GM21367 (cell line): Measurements from ENCODE around the gene HSD17B8.

Source experiments
- ATAC-seq: cut with Tn5 transposase; IDR thresholded peaks from one replicate; pipeline ENCODE4 v1.9.1; 2021; ENCODE audit not compliant: unreplicated experiment

Gene HSD17B8

DNA sequence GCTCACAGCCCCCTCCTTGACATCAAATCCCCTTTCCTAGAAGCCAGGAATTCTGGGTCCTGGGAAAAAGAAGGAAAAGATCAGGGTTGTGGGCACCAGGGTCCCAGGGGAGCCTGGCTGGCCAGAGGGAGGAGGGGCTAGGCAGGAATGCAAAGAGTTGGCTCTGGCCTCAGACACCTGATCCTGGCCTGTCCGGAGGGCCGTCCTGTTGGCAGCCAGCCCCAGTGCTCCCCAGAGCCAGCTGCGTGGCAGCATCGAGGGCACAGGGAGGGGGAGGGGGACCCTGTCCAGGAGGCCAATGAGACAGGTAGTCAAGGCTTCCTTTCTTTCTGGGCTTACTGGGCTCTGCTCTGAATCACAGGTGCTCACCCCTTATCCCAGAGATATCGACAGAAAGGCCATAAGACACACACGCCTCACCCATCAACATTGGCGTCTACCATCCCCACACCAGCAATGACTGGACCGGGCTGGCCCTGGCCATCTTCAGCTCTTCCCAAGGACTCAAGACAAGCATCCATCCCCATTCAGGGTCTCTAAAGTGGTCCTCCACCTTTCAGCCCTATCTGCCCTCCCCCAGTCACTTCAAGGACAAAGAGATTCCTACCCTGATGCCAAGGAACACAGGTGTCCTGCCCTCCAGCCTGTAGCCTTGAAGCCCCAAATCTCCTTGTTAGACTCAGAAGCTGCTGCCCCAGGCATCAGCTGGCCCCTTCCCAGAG, 12.9 kb upstream of the HSD17B8 start:
- no peak for ATAC-seq

DNA sequence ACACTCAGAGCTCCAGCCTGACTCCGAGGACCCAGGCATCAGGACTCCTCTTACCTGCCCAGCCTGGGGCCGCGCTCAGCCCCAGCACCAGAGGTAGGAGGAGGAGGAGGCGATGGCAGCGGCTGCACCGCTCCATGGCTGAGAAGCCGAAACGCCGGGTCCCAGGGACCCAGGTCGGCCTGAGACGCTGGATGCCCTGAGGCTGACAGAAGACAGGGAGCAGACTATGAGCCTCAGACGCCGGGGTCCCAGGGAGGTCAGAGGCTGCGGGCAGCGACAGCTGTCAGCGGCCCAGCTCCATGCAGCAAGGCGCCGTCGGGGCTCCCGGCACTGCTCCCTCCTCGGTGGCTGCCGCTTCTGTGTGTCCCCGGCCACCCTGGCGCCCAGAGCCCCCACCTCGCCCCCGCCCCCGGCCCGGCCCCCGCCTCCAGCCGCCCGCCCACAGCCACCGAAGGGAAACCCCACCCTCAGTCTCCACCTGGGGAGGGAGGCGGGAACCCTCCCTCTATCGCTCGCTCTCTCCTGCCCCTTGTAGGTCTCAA, 12.3 kb upstream of the HSD17B8 start, which contains the start of gene COL11A2:
Gene COL11A2, minus strand, starts transcription at position 363 of the 542 bp plus-strand sequence. Its CDS starts 227 bp downstream, at position 136.
- ATAC-seq: no peak

DNA sequence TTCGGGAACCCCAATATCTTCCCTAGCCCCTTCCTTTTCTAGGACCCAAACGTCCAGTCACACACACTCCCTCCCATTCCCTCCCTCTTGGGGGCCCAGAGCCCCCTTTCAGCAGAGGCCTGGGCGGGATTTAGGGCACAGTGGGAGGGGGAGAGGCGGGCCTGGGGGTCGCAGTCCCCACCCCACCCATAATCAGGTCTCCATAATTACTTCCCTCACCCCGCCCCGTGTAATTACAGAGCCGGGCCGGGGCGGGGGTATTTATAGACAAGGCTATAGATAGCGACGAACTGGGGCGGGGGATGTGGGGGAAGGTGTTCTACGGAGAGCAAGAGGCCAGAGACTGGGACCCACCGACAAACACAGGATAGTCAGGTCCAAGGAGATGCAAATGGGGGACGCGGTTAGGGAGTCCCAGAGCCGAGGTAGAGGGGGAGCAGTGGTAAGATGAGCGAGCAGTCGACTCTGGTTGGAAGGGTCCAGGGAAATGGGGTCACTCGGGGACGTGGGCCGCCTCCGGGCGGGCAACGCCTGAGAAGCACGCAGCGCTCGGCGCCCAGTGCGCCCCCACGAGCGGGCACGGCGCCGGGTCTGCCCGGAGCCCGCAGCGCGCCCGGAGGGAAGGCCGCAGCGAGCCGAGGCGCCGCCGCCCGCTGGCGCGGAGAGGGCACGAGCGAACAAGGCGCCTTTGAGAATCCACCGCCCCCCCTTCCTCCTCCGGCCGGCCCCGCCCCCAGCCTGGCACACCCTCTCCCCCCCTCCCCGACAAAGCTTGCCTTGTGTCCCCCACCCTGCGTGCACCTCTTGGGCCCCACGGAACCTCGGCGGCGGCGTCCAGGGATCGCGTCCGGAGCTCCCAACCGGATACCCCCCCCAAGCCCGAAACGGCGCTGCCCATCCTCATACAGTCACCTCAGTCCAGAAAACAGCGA, 11.5 kb upstream of the HSD17B8 start:
- no peak for ATAC-seq

DNA sequence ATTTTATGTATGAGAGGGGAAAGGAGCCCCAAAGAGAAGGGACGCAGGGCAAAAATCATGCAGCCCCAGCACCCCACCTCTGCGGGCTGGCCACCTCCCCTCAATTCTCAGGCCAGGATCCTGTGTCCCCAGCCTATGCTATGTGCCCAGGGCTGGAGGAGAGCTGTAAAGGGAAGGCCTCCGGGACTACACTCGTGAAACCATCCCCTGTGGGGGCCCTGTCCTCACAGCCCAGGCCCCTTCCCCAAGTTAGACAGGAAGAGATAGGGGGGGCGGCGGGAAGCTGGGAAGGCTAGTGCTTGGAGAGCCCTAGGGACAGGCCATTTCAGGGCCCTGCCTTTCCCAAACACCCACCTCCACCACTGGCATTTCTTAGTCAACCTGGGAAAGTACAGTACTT, 10.8 kb upstream of the HSD17B8 start:
- no peak for ATAC-seq

DNA sequence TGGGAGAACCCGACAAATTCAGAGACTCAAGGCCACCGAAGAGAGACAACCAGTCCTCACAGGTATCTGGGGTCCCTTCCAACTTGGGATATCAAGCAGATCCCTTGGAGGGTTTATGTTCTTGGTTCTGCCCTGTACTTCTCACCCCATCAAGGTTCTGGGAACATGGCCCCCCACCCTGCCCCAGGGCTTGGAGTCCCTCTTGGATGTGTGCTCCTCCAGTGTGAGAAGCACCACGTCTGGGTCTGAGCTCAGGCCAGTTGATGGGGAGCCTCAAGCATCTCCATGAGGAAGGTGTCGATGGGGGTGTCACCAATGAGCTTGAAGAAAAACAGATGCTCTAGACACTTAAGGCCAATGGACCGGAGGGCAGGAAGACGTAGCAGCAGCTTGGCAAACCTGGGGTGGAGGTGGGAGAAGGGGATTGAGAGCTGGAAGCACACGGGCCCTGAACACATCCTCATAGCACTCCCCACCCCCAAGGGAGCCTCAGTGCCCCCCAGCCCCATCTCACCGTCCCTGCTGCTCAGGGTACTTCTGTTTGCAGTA, 9.9 kb upstream of the HSD17B8 start:
- ATAC-seq: no peak

DNA sequence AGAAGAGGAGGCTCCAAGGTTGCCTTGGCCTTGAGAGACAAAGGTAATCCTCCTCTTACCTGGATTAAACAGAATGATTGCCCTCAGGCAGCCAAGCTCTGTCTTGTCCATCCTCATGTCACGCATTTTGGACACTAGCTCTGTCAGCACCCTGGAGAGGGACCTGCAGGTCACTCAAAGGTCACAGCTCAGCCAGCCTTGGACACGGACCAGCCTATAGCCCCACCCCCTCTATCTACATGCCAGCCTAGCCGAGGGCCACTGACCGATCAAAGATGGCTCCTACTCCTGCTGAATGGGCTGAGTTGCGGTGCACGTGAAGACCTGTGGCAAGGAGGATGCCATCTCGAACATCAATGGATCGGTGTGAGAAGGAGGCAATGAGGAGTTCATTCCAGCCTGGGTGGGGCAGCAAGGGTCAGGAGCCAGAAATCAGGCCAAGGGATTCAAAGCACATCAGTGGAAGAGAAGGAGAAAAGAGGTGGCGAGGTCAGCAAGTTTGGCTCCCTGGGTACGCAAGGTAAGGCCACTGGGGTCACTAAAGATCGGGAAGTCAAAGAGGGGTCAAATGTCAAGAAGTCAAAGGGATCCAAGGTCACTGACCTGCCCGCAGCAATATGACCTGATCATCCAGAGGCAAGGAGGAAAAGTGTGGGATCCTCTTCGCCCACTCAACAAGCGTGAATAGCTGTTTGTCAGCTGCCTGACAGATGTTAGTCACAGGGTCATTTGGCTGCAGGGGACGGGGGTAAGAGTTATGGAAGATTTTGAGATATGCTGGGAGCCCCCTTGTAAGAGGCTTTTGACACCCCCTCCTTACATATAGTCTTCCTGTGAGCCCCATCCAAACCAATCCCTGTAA, 8.9 kb upstream of the HSD17B8 start:
- ATAC-seq: no peak

DNA sequence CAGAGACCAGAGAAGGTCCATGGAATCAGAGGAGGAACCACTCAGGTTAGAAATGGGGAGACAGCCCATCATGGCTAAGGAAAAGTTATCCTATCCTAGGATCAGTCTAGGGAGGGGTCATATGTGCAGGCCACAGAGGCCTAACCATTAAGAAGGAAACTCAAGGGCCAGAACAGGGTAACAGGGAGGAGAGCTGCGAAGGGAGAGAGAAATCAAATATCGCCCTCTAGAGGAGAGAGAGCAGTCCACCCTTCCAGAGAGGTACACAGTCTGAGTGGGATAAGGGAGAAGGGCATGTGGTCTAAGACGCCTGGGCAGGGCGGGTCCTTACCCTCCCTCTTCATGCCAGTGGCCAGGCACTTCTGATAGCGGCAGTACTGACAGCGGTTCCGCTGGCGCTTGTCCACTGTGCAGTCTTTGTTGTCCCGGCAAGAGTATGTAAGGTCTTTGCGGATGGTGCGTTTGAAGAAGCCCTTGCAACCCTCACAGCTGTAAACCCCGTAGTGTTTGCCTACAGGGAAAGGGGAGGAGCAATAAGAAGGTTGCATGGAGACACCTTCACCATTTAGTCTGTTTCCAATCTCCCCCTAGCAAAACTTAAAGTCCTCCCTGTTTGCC, 6.9 kb upstream of the HSD17B8 start:
- ATAC-seq: no peak

DNA sequence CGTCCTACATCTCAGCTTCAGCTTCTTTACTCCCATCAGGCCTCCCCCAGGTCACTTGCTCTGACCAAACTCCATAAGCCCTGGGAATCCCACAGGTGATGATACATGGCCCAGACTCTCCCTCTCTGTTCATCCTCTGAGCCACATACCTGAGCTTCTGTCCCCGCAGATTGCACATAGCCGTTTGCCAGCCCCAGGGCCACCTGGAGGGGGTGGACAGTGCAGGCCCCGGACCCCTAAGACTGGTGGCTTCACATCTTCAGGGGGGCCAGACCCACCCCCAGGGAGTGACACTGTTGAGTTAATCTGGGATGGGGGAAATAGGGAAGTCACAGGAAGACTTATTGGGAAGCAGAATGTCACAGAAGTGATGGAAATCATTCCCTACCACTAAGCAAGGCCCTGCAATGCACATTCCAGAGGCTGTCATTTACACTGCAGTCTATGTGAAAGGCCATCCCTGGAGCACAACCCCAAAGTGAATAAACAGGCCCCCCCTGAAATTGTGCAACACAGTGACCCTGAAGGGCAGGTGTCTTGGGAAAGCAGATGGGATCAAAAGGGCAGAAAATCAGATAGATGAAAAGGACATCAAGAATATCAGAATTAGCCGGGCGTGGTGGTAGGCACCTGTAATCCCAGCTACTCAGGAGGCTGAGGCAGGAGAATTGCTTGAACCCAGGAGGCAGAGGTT, 6.1 kb upstream of the HSD17B8 start:
- no peak for ATAC-seq

DNA sequence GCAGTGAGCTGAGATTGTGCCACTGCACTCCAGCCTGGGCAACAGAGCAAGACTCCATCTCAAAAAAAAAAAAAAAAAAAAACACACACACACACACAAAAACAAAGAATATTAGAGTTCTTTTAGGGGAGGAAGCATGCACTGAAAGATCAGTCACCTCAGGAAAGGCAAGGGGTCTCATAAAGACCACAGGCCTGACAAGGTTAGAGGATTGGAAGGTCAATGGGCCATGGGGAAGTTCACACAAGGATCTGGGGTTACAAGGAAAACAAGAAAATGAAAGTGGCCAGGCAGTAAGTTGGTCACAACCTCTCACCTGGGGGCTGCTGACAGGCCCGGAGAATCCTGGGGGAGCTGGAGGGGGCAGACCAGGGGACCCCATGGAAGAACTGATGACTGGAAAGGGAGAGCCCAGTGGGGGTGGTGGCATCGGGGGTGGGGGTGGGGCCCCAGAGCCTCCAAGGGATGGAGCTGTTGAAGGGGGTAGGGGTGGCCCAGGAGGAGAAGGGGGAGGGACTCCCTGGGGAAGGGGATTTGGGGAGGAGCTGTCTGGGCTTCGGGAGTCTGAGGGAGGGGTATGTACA, 5.5 kb upstream of the HSD17B8 start:
- ATAC-seq: no peak

DNA sequence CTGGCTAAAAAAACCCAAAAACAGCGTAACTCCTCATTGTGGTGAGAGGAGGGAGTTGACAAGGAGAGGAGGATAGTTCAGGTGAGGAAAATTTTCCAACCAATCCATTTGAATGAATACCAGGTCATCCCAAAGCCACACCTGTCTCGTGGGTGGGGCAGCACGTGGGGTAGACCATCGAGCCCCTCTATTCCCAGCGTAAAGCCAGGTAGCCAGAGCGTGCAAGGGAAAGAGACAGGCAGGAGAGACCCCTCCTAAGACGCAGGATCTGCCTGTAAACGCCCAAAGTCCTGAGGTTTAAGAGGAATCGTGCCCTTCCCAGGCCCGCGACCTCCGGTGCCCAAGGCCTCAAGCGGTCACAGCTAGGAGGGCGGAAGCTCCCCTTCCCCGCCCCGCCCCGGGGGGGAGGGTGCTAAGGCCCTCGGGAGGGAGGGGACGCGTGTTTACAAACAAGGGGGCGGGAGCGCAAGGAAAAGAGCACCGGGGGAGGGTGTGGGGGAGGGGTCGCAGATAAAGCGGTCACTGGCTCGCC, 4.7 kb upstream of the HSD17B8 start:
- ATAC-seq: no peak

DNA sequence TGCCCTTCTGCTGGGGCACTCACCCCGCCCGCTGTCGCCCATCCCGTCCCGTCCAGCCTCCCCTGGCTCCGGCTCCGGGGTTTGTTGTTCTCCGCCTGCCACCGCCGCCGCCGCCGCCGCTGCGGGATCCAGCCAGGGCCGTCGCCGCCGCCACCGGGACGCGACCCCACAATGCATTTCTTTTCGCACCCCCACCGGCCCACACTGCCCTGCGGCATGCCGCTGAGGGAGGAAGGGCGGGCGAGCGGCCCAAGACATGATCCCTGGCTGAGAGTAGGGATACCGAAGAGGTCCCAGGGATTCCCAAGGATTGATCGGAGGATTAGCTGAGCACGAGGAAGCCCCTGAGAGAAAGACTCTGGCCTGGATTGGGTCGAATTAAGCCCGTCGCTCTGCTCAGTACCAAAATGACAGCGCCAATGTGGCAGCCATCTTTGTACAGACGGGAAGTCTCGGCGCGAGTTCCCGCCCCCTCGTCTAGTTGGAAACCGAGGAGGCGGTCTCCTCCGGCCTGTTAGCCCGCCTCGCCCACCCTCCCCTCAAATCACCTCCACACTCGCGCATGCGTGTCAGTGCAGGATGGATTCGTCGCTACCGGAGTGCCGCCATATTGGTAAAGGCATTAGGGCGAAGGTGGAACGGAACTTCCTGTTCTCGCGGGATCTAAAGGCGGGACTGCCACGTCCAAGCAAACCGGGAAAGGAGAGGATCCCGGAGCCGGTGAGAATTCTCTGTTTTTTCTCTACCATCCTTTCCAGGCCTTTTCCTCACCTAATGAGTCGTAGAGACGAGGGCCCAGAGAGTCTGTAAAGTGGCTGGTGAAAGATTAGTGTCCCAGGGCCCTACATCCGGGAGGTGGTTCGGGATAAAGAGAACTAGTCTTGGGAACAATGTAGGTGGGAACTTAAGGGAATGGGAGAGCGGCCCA, 4.0 kb upstream of the HSD17B8 start, which contains the start of the genes RXRB and SLC39A7:
Gene RXRB, minus strand, starts transcription at position 447 of the 928 bp plus-strand sequence. Its CDS starts 189 bp downstream, at position 258.
Gene SLC39A7, plus strand, starts transcription at position 649 of the 928 bp plus-strand sequence. CDS start 379 bp downstream, outside the sequence.
- no peak for ATAC-seq

DNA sequence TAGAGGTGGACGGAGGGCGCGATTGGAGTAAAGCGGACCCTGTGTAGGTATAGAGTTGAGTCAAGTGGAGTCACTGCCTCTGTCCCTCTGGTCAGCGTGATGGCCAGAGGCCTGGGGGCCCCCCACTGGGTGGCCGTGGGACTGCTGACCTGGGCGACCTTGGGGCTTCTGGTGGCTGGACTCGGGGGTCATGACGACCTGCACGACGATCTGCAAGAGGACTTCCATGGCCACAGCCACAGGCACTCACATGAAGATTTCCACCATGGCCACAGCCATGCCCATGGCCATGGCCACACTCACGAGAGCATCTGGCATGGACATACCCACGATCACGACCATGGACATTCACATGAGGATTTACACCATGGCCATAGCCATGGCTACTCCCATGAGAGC, 3.3 kb upstream of the HSD17B8 start:
- no peak for ATAC-seq

DNA sequence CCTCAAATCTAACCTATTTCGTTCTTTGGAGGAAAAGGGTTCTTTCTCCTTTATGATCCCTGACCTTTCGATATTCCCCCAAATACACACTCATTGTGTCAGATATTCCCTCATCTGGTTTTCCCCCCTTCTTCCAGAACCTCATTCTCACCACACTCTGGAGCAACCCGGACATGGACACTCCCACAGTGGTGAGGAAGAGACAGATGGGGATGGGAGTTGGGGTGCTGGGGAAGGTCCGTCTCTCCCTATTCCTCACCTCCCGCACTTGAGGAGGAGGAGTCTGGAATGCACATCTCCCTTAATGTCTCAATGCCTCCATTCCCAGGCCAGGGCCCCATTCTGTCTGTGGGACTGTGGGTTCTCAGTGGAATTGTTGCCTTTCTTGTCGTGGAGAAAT, 2.5 kb upstream of the HSD17B8 start:
- no peak for ATAC-seq

DNA sequence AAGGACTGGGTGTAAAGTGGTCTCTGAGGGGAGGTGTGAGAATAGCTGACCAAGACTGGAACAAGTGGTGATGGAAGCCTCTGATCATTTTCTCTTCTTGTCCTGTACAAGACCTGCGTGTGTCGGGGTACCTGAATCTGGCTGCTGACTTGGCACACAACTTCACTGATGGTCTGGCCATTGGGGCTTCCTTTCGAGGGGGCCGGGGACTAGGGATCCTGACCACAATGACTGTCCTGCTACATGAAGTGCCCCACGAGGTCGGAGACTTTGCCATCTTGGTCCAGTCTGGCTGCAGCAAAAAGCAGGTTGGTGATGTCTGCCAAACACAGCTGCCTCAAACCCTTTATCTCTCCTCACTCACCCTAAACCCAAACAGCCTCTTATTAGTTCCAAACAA, 1.7 kb upstream of the HSD17B8 start:
- ATAC-seq: no peak

DNA sequence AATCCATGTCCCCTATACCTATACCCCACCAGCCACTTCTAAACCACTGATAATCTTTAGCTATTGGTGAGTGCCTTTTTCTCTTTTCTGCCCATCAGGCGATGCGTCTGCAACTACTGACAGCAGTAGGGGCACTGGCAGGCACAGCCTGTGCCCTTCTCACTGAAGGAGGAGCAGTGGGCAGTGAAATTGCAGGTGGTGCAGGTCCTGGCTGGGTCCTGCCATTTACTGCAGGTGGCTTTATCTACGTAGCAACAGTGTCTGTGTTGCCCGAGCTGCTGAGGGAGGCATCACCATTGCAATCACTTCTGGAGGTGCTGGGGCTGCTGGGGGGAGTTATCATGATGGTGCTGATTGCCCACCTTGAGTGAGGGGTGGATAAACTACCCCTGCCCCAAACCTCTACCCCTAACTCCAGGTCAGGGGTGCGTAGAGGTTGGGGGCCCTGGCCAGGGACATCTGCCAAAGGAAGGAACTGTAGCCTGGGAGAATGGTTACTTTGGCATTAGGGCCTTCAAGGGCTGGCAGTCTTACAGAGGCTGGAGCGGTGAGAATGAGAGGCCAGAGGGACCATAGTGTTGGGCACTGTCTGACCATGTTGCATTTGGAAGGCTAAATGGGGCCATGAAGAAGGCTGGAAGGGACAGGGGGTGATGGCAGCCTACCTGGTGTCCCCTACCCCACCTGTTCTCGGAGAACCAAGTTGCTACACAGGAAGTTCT, 851 bp upstream of the HSD17B8 start:
- ATAC-seq: no peak

DNA sequence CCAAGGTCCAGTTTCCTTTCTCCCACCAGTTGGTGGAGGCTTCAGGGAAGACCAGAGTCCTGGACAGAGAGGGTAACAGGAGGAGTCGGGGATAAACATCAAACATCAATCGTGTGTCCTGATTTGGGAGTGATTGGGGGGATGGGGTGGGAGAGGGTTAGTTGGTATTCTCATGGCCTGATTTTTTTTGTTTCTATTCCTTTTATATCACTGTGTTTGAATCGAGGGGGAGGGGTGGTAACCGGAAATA, 365 bp upstream of the HSD17B8 start:
- ATAC-seq: no peak
